MCF 10A (cell line): ENCODE results near the gene TMEM54. TPM values are rescaled to one million over a fixed set of nuclear protein-coding genes. Genes with fewer than 3 reads are reported as not detected.

ENCODE experiments used
- BruUV-seq: library from RNA; stranded (reverse); fragments of 400-500 nt; replicated peaks from 2 replicates; lab custom pipeline; 2021; lab: Mats Ljungman, UMichigan
- CTCF ChIA-PET: fragments of 300-600 bp; sonication (Branson Sonifier 250); formaldehyde crosslinking; extraction: SDS; loops from one replicate; lab custom pipeline; 2021; ENCODE audit warnings: antibody characterized with exemption, inconsistent platforms; lab: Yijun Ruan, JAX
- POLR2A ChIA-PET: fragments of 300-600, 350-650 bp; sonication (Branson Sonifier 250); formaldehyde crosslinking; extraction: SDS; loops from one replicate; lab custom pipeline; 2020; ENCODE audit warnings: antibody characterized with exemption, inconsistent platforms; lab: Yijun Ruan, JAX
- DNase-seq: peaks from one replicate; pipeline ENCODE4 v3.0.0-alpha.2; 2018; ENCODE audit not compliant: unreplicated experiment
- H3K27ac Mint-ChIP-seq: one replicate; pipeline ENCODE4 v1.8.0; 2022; ENCODE audit warnings: mild to moderate bottlenecking, low read depth, mixed read lengths; ENCODE audit not compliant: unreplicated experiment
- H3K27me3 Mint-ChIP-seq: one replicate; pipeline ENCODE4 v1.8.0; 2022; ENCODE audit warnings: mixed read lengths; ENCODE audit not compliant: insufficient read depth, unreplicated experiment
- H3K36me3 Mint-ChIP-seq: one replicate; pipeline ENCODE4 v1.8.0; 2022; ENCODE audit warnings: mild to moderate bottlenecking, moderate library complexity, mixed read lengths; ENCODE audit not compliant: insufficient read depth, unreplicated experiment
- H3K4me1 Mint-ChIP-seq: one replicate; pipeline ENCODE4 v1.8.0; 2022; ENCODE audit warnings: mixed read lengths; ENCODE audit not compliant: insufficient read depth, unreplicated experiment
- H3K4me3 Mint-ChIP-seq: one replicate; pipeline ENCODE4 v1.8.0; 2022; ENCODE audit warnings: mild to moderate bottlenecking, moderate library complexity, mixed read lengths; ENCODE audit not compliant: unreplicated experiment
- H3K9me3 Mint-ChIP-seq: one replicate; pipeline ENCODE4 v1.8.0; 2022; ENCODE audit warnings: mixed read lengths; ENCODE audit not compliant: unreplicated experiment
- intact Hi-C: fragments of 100-400 bp; cut with micrococcal nuclease; formaldehyde crosslinking; loops from 2 replicates; pipeline ENCODE4 v1.14.1; 2022
- total RNA-seq: library from RNA; stranded (reverse); gene quantifications from 2 replicates; pipeline ENCODE4 v1.2.3, GENCODE V29; 2022
- TF ChIP-seq, protein P1 (sequence below): fragments of 200-600 bp; IDR thresholded peaks from one replicate; pipeline ENCODE4 v1.8.0; 2022; ENCODE audit warnings: antibody characterized with exemption, mild to moderate bottlenecking; ENCODE audit not compliant: unreplicated experiment

TMEM54 gene
- total RNA-seq, 1 experiment from 2014 or later: 6.2 TPM

DNA sequence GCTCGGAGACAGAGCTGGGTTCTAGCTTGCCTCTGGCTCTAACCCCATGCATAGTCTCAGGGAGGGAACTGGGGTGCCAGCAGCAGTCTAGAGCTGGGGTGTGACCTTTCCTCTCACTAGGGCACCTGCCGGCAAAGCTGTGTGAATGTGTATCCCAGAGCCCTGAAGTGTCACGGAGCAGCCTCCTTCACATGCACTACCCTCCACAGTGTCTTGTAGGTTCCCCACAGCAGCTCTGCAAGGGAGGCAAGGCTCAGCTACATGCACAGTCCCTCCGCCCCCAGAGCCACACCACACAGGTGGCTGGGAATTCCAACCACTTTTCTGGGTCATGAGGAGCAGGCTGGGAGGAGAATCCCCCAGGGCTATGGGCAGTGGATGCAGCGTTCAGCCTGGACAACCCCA is 22.6 kb downstream of the TMEM54 start:
- no peak for DNase-seq
- H3K27ac Mint-ChIP-seq: no peak overlapping the region
- intact Hi-C loops: no loop called here
- H3K36me3 Mint-ChIP-seq: no peaks in the 10 kb centered on the region
- TF ChIP-seq, protein P1, sequence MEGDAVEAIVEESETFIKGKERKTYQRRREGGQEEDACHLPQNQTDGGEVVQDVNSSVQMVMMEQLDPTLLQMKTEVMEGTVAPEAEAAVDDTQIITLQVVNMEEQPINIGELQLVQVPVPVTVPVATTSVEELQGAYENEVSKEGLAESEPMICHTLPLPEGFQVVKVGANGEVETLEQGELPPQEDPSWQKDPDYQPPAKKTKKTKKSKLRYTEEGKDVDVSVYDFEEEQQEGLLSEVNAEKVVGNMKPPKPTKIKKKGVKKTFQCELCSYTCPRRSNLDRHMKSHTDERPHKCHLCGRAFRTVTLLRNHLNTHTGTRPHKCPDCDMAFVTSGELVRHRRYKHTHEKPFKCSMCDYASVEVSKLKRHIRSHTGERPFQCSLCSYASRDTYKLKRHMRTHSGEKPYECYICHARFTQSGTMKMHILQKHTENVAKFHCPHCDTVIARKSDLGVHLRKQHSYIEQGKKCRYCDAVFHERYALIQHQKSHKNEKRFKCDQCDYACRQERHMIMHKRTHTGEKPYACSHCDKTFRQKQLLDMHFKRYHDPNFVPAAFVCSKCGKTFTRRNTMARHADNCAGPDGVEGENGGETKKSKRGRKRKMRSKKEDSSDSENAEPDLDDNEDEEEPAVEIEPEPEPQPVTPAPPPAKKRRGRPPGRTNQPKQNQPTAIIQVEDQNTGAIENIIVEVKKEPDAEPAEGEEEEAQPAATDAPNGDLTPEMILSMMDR: no peak
- POLR2A ChIA-PET: interaction anchor here (1.1 kb wide), 1 partner anchor 208 kb away, joined by 4 read pairs; no protein-coding TSS in a partner anchor
- CTCF ChIA-PET: interaction anchor here (0.6 to 0.7 kb wide), 4 partner anchors 130 to 479 kb away, joined by 3 to 6 read pairs (median 3); no protein-coding TSS in a partner anchor
- peaks cover 7% of the 10 kb centered on the region for H3K4me1 Mint-ChIP-seq
- no TSS peak for BruUV-seq
- peaks cover 16% of the 10 kb centered on the region for H3K27me3 Mint-ChIP-seq
- no peaks in the 10 kb centered on the region for H3K9me3 Mint-ChIP-seq
- no peak overlapping the region for H3K4me3 Mint-ChIP-seq

DNA sequence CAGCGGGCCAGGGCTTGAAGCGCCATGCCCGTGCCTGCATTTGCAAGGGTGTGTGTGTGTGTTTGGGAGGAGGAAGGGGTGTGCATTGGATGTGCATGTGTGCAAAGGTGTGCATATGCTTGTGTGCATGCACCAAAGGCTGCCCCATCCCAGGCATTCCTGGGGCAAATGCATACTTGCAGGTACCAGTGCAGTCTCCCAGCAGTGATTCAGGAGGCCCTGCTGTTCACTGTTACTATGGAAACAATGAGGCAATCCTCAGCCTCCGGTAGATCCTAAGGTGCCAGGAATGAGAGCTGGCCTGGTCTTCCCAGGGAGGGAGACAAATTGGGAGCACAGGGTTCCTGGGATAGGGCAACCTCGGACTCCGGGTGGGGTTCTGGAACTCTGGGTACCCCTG is 23.0 kb downstream of the TMEM54 start:
- ChIA-PET POLR2A (interaction anchor here (1.1 kb wide), 1 partner anchor 208 kb away, joined by 4 read pairs; no protein-coding TSS in a partner anchor), CTCF (interaction anchor here (0.6 to 0.7 kb wide), 3 partner anchors 131 to 363 kb away, joined by 3 read pairs; no protein-coding TSS in a partner anchor)
- peak; percentile 72 for DNase-seq
- TF ChIP-seq, protein P1: no peak
- Mint-ChIP-seq H3K4me1 (peaks cover 7% of the 10 kb centered on the region), H3K36me3 (no peaks in the 10 kb centered on the region), H3K27ac (no peak overlapping the region), H3K9me3 (no peaks in the 10 kb centered on the region), H3K27me3 (peaks cover 12% of the 10 kb centered on the region), H3K4me3 (no peak overlapping the region)
- intact Hi-C loops: no loop called here
- no TSS peak for BruUV-seq

DNA sequence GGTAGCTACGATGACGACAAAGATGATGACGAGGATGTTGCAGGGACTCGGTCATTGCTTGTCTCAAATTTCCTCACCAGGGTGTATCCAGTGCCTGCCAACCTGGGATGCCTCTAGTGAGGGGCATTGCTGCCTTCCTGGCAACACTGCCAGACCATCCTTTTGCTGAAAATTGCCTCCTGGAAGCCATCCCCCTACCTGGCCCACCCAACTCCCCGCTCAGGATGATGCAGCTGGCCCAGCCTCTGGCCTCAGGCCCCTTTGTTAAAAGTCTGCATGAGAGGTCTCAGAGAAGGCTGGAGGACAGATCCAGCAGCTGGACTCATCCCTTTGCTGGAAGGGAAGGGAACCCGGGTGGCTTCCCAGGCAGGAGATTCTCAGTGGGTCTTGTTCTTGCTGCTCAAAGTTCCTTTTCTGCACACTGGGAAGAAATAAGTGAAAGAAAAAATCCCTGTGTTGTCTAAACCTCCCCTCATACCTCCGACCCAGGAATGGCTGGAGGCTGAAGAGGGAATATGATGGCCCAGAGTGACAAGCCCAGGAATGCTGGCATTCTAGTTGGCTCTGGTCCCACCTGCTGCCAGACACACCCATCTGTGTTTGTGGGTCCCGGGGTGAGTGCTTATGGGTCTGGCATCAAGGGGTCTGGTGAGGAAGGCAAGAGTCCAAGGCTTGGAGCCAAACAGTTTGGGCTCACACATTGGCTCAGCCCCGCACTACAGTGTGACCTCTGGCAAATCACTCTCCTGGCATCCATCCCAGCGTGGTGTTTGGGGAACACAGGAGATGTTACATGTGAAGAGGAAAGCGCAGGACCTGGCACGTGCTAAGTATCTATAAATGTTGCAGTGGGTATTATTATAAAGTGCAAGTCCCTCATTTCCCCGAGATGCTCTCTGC is 23.7 kb downstream of the TMEM54 start:
- no TSS peak for BruUV-seq
- no peaks in the 10 kb centered on the region for H3K9me3 Mint-ChIP-seq
- H3K27me3 Mint-ChIP-seq: peaks cover 11% of the 10 kb centered on the region
- peak; percentile 37 for DNase-seq
- H3K4me1 Mint-ChIP-seq: peaks cover 7% of the 10 kb centered on the region
- CTCF ChIA-PET: interaction anchor here (0.6 to 3.7 kb wide), 20 partner anchors 8 to 469 kb away, joined by 3 to 24 read pairs (median 4); partner anchors contain the start of gene HPCA
- no peak overlapping the region for H3K4me3 Mint-ChIP-seq
- POLR2A ChIA-PET: no interaction called here
- TF ChIP-seq, protein P1: no peak
- intact Hi-C loops: no loop called here
- no peak overlapping the region for H3K27ac Mint-ChIP-seq
- no peaks in the 10 kb centered on the region for H3K36me3 Mint-ChIP-seq
